Measurements from ENCODE around the gene DMTF1. TPM values are rescaled to one million over a fixed set of nuclear protein-coding genes. Genes with fewer than 3 reads are reported as not detected.

Gene DMTF1
- total and polyA plus RNA-seq, 2 of the 4 experiments (the other 2 are of a cell fraction) = 59.0 to 69.0 TPM

GRCh38 chr7:87188930-87189329 is 36.7 kb downstream of the DMTF1 start:
- Histone ChIP-seq H3K4me2 (ENCODE audit: low read depth, low read length) (no peak overlapping the region), H3K79me1 (ENCODE audit: low read depth in 1 of 2, low read length in 2 of 2) (peaks cover 13 to 16% of the 10 kb centered on the region in 2 experiments; a peak in 3 of 4 replicates), H3K18ac (ENCODE audit: low read depth, low read length) (no peak overlapping the region), H3K9ac (ENCODE audit: low read depth, low read length) (no peak overlapping the region), H3K9me3 (ENCODE audit: control insufficient read depth, insufficient read depth, low read length) (no peaks in the 10 kb centered on the region), H3K27ac (ENCODE audit: insufficient read depth, low read length) (no peak overlapping the region), H2BK5ac (ENCODE audit: low read depth, low read length, poor library complexity, severe bottlenecking) (no peak overlapping the region), H4K8ac (ENCODE audit: low read depth in 2 of 2, low read length in 2 of 2) (no peak overlapping the region), H2AK9ac (replicated peaks; ENCODE audit: low read depth, low read length, poor library complexity) (no peak overlapping the region), H3K14ac (replicated peaks; ENCODE audit: low read depth, low read length) (no peak overlapping the region), H4K91ac (ENCODE audit: insufficient read depth, low read depth, low read length) (no peak overlapping the region), H2BK120ac (ENCODE audit: low read depth, low read length) (no peak overlapping the region), H3K36me3 (ENCODE audit: control insufficient read depth, insufficient read depth, low read length) (peaks cover 41% of the 10 kb centered on the region), H3K4me3 (ENCODE audit: insufficient read depth, low read depth, low read length) (no peak overlapping the region), H2BK20ac (ENCODE audit: low read depth, low read length) (no peak overlapping the region), H2AK5ac (ENCODE audit: low read depth, low read length) (no peak overlapping the region), H3K27me3 (ENCODE audit: control insufficient read depth, insufficient read depth, low read length) (no peaks in the 10 kb centered on the region), H4K5ac (ENCODE audit: low read depth, low read length) (no peak overlapping the region), H2BK15ac (ENCODE audit: low read depth, low read length) (no peak overlapping the region), H3K23ac (ENCODE audit: low read depth, low read length) (no peak overlapping the region), H3K56ac (ENCODE audit: extremely low read depth, insufficient read depth, low read length) (no peak overlapping the region), H3K4me1 (ENCODE audit: control insufficient read depth, insufficient read depth, low read length) (no peaks in the 10 kb centered on the region), H3K9me1 (ENCODE audit: insufficient read depth, low read length) (no peaks in the 10 kb centered on the region), H2AFZ (replicated peaks; ENCODE audit: low read length, poor library complexity) (no peak overlapping the region), H4K20me1 (ENCODE audit: insufficient read depth, low read length) (no peaks in the 10 kb centered on the region), H3K4ac (ENCODE audit: low read depth, low read length) (no peak overlapping the region)
- intact Hi-C loops (cut with micrococcal nuclease) = loop anchor here (2.0 kb wide), 1 partner anchor 18 kb away; no protein-coding TSS in a partner anchor
- ATAC-seq (ENCODE audit: low read depth) (no peak), DNase-seq (no peak)
- TF ChIP-seq MXI1 (IDR thresholded peaks at IDR 0.05; ENCODE audit: borderline replicate concordance, low read depth, low read length) = no peak
- TF ChIP-seq USF2 (IDR thresholded peaks at IDR 0.05; ENCODE audit: low read depth, low read length) = no peak
- TF ChIP-seq SMC3 (IDR thresholded peaks at IDR 0.05; ENCODE audit: low read depth, low read length) = no peak
- no peak for TF ChIP-seq RAD21 (IDR thresholded peaks at IDR 0.05; ENCODE audit: low read length)
- no TSS peak for BruUV-seq (replicated peaks)
- POLR2A ChIA-PET (ENCODE audit: unreplicated experiment) = no interaction called here
- WGBS, 2 experiments (ENCODE audit: extremely low coverage in 2 of 2, insufficient read length in 1 of 2) = no CpG with 5 or more reads among the region's 2 CpGs
- in situ Hi-C loops (cut with MboI; ENCODE audit: low sequenced_read_pairs) = no loop called here
- CTCF ChIA-PET = no interaction called here
- dilution Hi-C loops (cut with HindIII; ENCODE audit: low sequenced_read_pairs, unreplicated experiment) = no loop called here

All from IMR-90 (cell line).